IMR-90 (cell line): ENCODE data around the gene TMEM256. TPM values are rescaled to one million over a fixed set of nuclear protein-coding genes. Genes with fewer than 3 reads are reported as not detected.

Experiments used
- ATAC-seq: fragments of 200-7000 bp; cut with Tn5 transposase; 2 replicates; pipeline ENCODE4 v1.9.1; 2020; ENCODE audit warnings: low read depth, mild to moderate bottlenecking, moderate library complexity
- BruUV-seq: library from RNA; stranded (reverse); fragments of 400-500 nt; replicated peaks from 2 replicates; lab custom pipeline; 2021; lab: Mats Ljungman, UMichigan
- CTCF ChIA-PET: fragments of 300-600 bp; formaldehyde crosslinking; extraction: SDS; loops from one replicate; lab custom pipeline; 2021; ENCODE audit warnings: antibody characterized with exemption; lab: Yijun Ruan, JAX
- POLR2A ChIA-PET: fragments of 300-600 bp; sonication (Branson Sonifier 250); formaldehyde crosslinking; loops from one replicate; lab custom pipeline; 2022; ENCODE audit warnings: antibody characterized with exemption; ENCODE audit not compliant: unreplicated experiment; lab: Charles Lee
- DNase-seq: peaks from one replicate; pipeline ENCODE4 v3.0.0; 2013
- H2AFZ ChIP-seq: replicated peaks from 2 replicates; pipeline ENCODE3; 2013; ENCODE audit warnings: low read length, mild to moderate bottlenecking; ENCODE audit not compliant: poor library complexity
- H2AK5ac ChIP-seq: 2 replicates; pipeline ENCODE4 v1.6.1; 2013; ENCODE audit warnings: low read depth, low read length, inconsistent platforms
- H2AK9ac ChIP-seq: replicated peaks from 2 replicates; pipeline ENCODE3; 2013; ENCODE audit warnings: mild to moderate bottlenecking, low read depth, low read length, moderate library complexity; ENCODE audit not compliant: poor library complexity
- H2BK120ac ChIP-seq: 2 replicates; pipeline ENCODE4 v1.6.1; 2013; ENCODE audit warnings: low read depth, low read length, inconsistent platforms
- H2BK15ac ChIP-seq: 3 replicates; pipeline ENCODE4 v1.6.1; 2013; ENCODE audit warnings: low read depth, low read length, inconsistent platforms
- H2BK20ac ChIP-seq: 2 replicates; pipeline ENCODE4 v1.6.1; 2013; ENCODE audit warnings: low read depth, mild to moderate bottlenecking, inconsistent platforms, low read length, moderate library complexity
- H2BK5ac ChIP-seq: 2 replicates; pipeline ENCODE4 v1.6.1; 2013; ENCODE audit warnings: mild to moderate bottlenecking, low read depth, low read length, inconsistent platforms; ENCODE audit not compliant: poor library complexity, severe bottlenecking
- H3K14ac ChIP-seq: replicated peaks from 2 replicates; pipeline ENCODE4 v1.6.1; 2013; ENCODE audit warnings: low read depth, low read length, inconsistent platforms
- H3K18ac ChIP-seq: 2 replicates; pipeline ENCODE4 v1.6.1; 2013; ENCODE audit warnings: low read depth, low read length, control low read depth
- H3K23ac ChIP-seq: 2 replicates; pipeline ENCODE4 v1.6.1; 2013; ENCODE audit warnings: low read depth, low read length, inconsistent platforms
- H3K27ac ChIP-seq: 2 replicates; pipeline ENCODE4 v1.5.1; 2013; ENCODE audit warnings: mild to moderate bottlenecking, control low read depth, low read length; ENCODE audit not compliant: insufficient read depth
- H3K27me3 ChIP-seq: 2 replicates; pipeline ENCODE4 v1.6.1; 2013; ENCODE audit warnings: low read length; ENCODE audit not compliant: control insufficient read depth, insufficient read depth
- H3K36me3 ChIP-seq: 2 replicates; pipeline ENCODE4 v1.6.1; 2013; ENCODE audit warnings: low read length, mixed read lengths; ENCODE audit not compliant: control insufficient read depth, insufficient read depth
- H3K4ac ChIP-seq: 2 replicates; pipeline ENCODE4 v1.6.1; 2013; ENCODE audit warnings: low read depth, low read length, inconsistent platforms
- H3K4me1 ChIP-seq: 2 replicates; pipeline ENCODE4 v1.6.1; 2013; ENCODE audit warnings: low read length, mixed read lengths; ENCODE audit not compliant: control insufficient read depth, insufficient read depth
- H3K4me2 ChIP-seq: 2 replicates; pipeline ENCODE4 v1.6.1; 2013; ENCODE audit warnings: low read depth, mild to moderate bottlenecking, control low read depth, low read length, moderate library complexity
- H3K4me3 ChIP-seq: 2 replicates; pipeline ENCODE4 v1.5.1; 2013; ENCODE audit warnings: low read depth, mild to moderate bottlenecking, control low read depth, low read length, moderate library complexity; ENCODE audit not compliant: insufficient read depth
- H3K56ac ChIP-seq: 2 replicates; pipeline ENCODE4 v1.6.1; 2013; ENCODE audit warnings: low read length, inconsistent platforms; ENCODE audit not compliant: insufficient read depth; ENCODE audit errors: extremely low read depth
- H3K79me1 ChIP-seq, 2 experiments: 2 replicates each; pipeline ENCODE4 v1.6.1; 2013; ENCODE audit warnings: low read length in 2 of 2, inconsistent platforms in 1 of 2, low read depth in 1 of 2
- H3K9ac ChIP-seq: 2 replicates; pipeline ENCODE4 v1.6.1; 2013; ENCODE audit warnings: low read depth, low read length, control low read depth
- H3K9me1 ChIP-seq: 2 replicates; pipeline ENCODE4 v1.6.1; 2013; ENCODE audit warnings: low read length, inconsistent platforms; ENCODE audit not compliant: insufficient read depth
- H3K9me3 ChIP-seq: 2 replicates; pipeline ENCODE4 v1.6.1; 2013; ENCODE audit warnings: low read length; ENCODE audit not compliant: control insufficient read depth, insufficient read depth
- H4K20me1 ChIP-seq: 2 replicates; pipeline ENCODE4 v1.6.1; 2013; ENCODE audit warnings: low read length, inconsistent platforms; ENCODE audit not compliant: insufficient read depth
- H4K5ac ChIP-seq: 2 replicates; pipeline ENCODE4 v1.6.1; 2013; ENCODE audit warnings: mild to moderate bottlenecking, low read depth, low read length, control low read depth
- H4K8ac ChIP-seq, 2 experiments: 2 replicates each; pipeline ENCODE4 v1.6.1; 2013; ENCODE audit warnings: low read depth in 2 of 2, low read length in 2 of 2, control low read depth in 1 of 2, inconsistent platforms in 1 of 2
- H4K91ac ChIP-seq: 2 replicates; pipeline ENCODE4 v1.6.1; 2013; ENCODE audit warnings: low read depth, low read length, inconsistent platforms; ENCODE audit not compliant: insufficient read depth
- CEBPB ChIP-seq: IDR thresholded peaks from 2 replicates; pipeline ENCODE4 v1.6.1; 2012; ENCODE audit warnings: low read depth, low read length, improper control_type of control experiment
- CHD1 ChIP-seq: IDR thresholded peaks from 2 replicates; pipeline ENCODE4 v1.6.1; 2012; ENCODE audit warnings: low read depth, low read length, improper control_type of control experiment
- FOS ChIP-seq: fragments of 150-350 bp; IDR thresholded peaks from 2 replicates; pipeline ENCODE4 v1.6.1; 2016; ENCODE audit warnings: low read depth, low read length
- MAFK ChIP-seq: IDR thresholded peaks from 2 replicates; pipeline ENCODE4 v1.6.1; 2012; ENCODE audit warnings: low read depth, low read length, improper control_type of control experiment
- NFE2L2 ChIP-seq: fragments of 150-350 bp; IDR thresholded peaks from 2 replicates; pipeline ENCODE4 v1.6.1; 2016; ENCODE audit warnings: low read depth, mild to moderate bottlenecking, low read length
- RAD21 ChIP-seq: IDR thresholded peaks from 2 replicates; pipeline ENCODE4 v1.6.1; 2012; ENCODE audit warnings: low read length, improper control_type of control experiment
- RCOR1 ChIP-seq: IDR thresholded peaks from 2 replicates; pipeline ENCODE4 v1.6.1; 2012; ENCODE audit warnings: mild to moderate bottlenecking, low read length, improper control_type of control experiment; ENCODE audit not compliant: insufficient replicate concordance
- RFX5 ChIP-seq: IDR thresholded peaks from 2 replicates; pipeline ENCODE4 v1.8.0; 2012; ENCODE audit warnings: low read depth, mild to moderate bottlenecking, low read length, moderate library complexity
- WGBS, 2 experiments: methylation state at CpG; one replicate each; pipeline versions ENCODE4 v1.1.5 to v1.1.7; 2013; ENCODE audit warnings: missing lambda C conversion rate in 2 of 2; ENCODE audit not compliant: insufficient read length in 1 of 2; ENCODE audit errors: extremely low coverage in 2 of 2; 5-methylcytosine and 5-hydroxymethylcytosine counted together
- dilution Hi-C: fragments of 300-500 bp; cut with HindIII; formaldehyde crosslinking; loops from one replicate; pipeline ENCODE4 v1.14.3; 2018; ENCODE audit warnings: low sequenced_read_pairs; ENCODE audit not compliant: unreplicated experiment
- in situ Hi-C: fragments of 300-500 bp; cut with MboI; formaldehyde crosslinking; loops from 3 replicates; pipeline ENCODE4 v1.14.3; 2019; ENCODE audit warnings: low sequenced_read_pairs, inconsistent platforms, mixed read lengths
- intact Hi-C: fragments of 100-400 bp; cut with micrococcal nuclease; formaldehyde crosslinking; loops from 2 replicates; pipeline ENCODE4 v1.10.0; 2022
- polyA plus RNA-seq, 3 experiments: library from polyadenylated mRNA; depleted of rRNA; stranded (reverse); fragments of >200 nt; gene quantifications; 2 replicates each; pipeline ENCODE4 v1.2.3, GENCODE V29; 2012; ENCODE audit warnings: low replicate concordance in 1 of 3
- total RNA-seq: library from RNA; depleted of rRNA; stranded (reverse); fragments of >200 nt; gene quantifications from 2 replicates; pipeline ENCODE4 v1.2.3, GENCODE V29; 2012
- TF ChIP-seq, protein P1 (sequence below): fragments of 150-350 bp; IDR thresholded peaks from 2 replicates; pipeline ENCODE4 v1.6.1; 2016; ENCODE audit warnings: low read depth, mild to moderate bottlenecking, low read length, moderate library complexity, borderline replicate concordance

TMEM256 gene
- total and polyA plus RNA-seq, 2 of the 4 experiments (the other 2 are of a cell fraction): 38.4 to 174 TPM

DNA sequence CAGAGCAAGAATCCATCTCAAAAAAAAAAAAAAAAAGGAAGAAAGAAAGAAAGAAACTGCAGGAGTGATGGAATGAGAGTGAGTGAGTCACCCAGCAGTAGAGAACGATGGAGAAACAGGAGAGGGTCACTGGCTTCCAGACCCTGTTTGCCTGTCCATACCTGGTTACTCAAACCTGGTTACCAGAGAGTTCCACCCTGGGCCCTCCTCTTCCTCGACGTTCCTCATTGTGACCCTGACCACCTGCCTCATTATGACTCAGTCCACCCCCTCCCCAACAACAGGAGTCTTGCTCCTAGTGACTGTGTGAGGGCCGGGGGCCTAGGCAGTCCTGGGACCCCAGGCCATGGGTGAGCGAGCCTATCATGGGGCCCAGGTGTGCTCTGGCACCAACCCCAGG lies 24.7 kb upstream of the TMEM256 start, which contains the start of gene SPEM3:
SPEM3 (plus strand) TSS at position 301 of the 400 bp plus-strand sequence; CDS start at position 347, 46 bp downstream.
- no peaks in the 10 kb centered on the region for H3K9me3 ChIP-seq
- BruUV-seq: no TSS peak
- TF ChIP-seq NFE2L2 (no peak), MAFK (no peak), RAD21 (no peak), CHD1 (no peak), RCOR1 (no peak), RFX5 (no peak), CEBPB (no peak), FOS (no peak)
- TF ChIP-seq, protein P1, sequence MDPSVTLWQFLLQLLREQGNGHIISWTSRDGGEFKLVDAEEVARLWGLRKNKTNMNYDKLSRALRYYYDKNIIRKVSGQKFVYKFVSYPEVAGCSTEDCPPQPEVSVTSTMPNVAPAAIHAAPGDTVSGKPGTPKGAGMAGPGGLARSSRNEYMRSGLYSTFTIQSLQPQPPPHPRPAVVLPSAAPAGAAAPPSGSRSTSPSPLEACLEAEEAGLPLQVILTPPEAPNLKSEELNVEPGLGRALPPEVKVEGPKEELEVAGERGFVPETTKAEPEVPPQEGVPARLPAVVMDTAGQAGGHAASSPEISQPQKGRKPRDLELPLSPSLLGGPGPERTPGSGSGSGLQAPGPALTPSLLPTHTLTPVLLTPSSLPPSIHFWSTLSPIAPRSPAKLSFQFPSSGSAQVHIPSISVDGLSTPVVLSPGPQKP: no peak
- no peak within 1 kb of the TSS for H3K27ac ChIP-seq
- H4K8ac ChIP-seq: no peak within 1 kb of the TSS
- no peak within 1 kb of the TSS for H3K4me2 ChIP-seq
- no peak for ATAC-seq
- no peak within 1 kb of the TSS for H2AK5ac ChIP-seq
- no peak within 1 kb of the TSS for H4K5ac ChIP-seq
- in situ Hi-C loops: no loop called here
- H4K91ac ChIP-seq: no peak within 1 kb of the TSS
- H3K4me3 ChIP-seq: no peak within 1 kb of the TSS
- no peaks in the 10 kb centered on the region for H3K4me1 ChIP-seq
- H3K27me3 ChIP-seq: peaks cover 2% of the 10 kb centered on the region; the same call in 1 of the 2 replicates
- POLR2A ChIA-PET: no interaction called here
- H3K9ac ChIP-seq: no peak within 1 kb of the TSS
- H3K18ac ChIP-seq: no peak within 1 kb of the TSS
- H3K14ac ChIP-seq: no peak within 1 kb of the TSS
- no peak for DNase-seq
- H2BK15ac ChIP-seq: no peak within 1 kb of the TSS
- dilution Hi-C loops: no loop called here
- no peak within 1 kb of the TSS for H3K4ac ChIP-seq
- H3K23ac ChIP-seq: no peak within 1 kb of the TSS
- CTCF ChIA-PET: no interaction called here
- no peak within 1 kb of the TSS for H2BK120ac ChIP-seq
- H4K20me1 ChIP-seq: no peaks in the 10 kb centered on the region
- H3K56ac ChIP-seq: no peak within 1 kb of the TSS
- peak within 1 kb of the TSS; percentile 32 for H2AFZ ChIP-seq
- no peak within 1 kb of the TSS for H2BK20ac ChIP-seq
- 0 out of 2 replicates have a peak, but pooled peaks cover 2% of the 10 kb centered on the region for H3K9me1 ChIP-seq
- H3K36me3 ChIP-seq: no peaks in the 10 kb centered on the region
- H2BK5ac ChIP-seq: no peak within 1 kb of the TSS
- intact Hi-C loops: no loop called here
- H3K79me1 ChIP-seq: no peaks in the 10 kb centered on the region
- WGBS, 2 experiments: 53% methylated on average over 2 of the region's 5 CpGs; no CpG with 5 or more reads in 1 of the 2 experiments
- H2AK9ac ChIP-seq: peak within 1 kb of the TSS; percentile 5
